SK-N-SH (cell line): ENCODE data around the gene LAMTOR4.

Source experiments
- EZH2phosphoT487 ChIP-seq: fragments of 200-600 bp; sonication (generic); IDR thresholded peaks from 2 replicates; pipeline ENCODE4 v1.6.1; 2017; ENCODE audit warnings: low read depth, mixed run types, mild to moderate bottlenecking, antibody characterized with exemption, moderate library complexity, borderline replicate concordance
- FOSL2 ChIP-seq: IDR thresholded peaks from 2 replicates; pipeline ENCODE4 v1.4.0; 2012; ENCODE audit warnings: low read depth, mild to moderate bottlenecking, moderate library complexity, borderline replicate concordance
- RFX5 ChIP-seq: IDR thresholded peaks from 2 replicates; pipeline ENCODE4 v1.6.1; 2012; ENCODE audit warnings: mild to moderate bottlenecking, improper control_type of control experiment, low read length
- TAF1 ChIP-seq: IDR thresholded peaks from 2 replicates; pipeline ENCODE4 v1.6.1; 2012; ENCODE audit warnings: low read depth, mild to moderate bottlenecking, low read length, moderate library complexity, borderline replicate concordance
- TEAD4 ChIP-seq: IDR thresholded peaks from 2 replicates; pipeline ENCODE4 v1.4.0; 2012; ENCODE audit warnings: mild to moderate bottlenecking, borderline replicate concordance; ENCODE audit not compliant: insufficient read depth
- TF ChIP-seq, protein P1 (sequence below): fragments of 200-600 bp; sonication (generic); IDR thresholded peaks from 2 replicates; pipeline ENCODE4 v1.6.1; 2017; ENCODE audit warnings: antibody characterized with exemption, mild to moderate bottlenecking, moderate library complexity

DNA sequence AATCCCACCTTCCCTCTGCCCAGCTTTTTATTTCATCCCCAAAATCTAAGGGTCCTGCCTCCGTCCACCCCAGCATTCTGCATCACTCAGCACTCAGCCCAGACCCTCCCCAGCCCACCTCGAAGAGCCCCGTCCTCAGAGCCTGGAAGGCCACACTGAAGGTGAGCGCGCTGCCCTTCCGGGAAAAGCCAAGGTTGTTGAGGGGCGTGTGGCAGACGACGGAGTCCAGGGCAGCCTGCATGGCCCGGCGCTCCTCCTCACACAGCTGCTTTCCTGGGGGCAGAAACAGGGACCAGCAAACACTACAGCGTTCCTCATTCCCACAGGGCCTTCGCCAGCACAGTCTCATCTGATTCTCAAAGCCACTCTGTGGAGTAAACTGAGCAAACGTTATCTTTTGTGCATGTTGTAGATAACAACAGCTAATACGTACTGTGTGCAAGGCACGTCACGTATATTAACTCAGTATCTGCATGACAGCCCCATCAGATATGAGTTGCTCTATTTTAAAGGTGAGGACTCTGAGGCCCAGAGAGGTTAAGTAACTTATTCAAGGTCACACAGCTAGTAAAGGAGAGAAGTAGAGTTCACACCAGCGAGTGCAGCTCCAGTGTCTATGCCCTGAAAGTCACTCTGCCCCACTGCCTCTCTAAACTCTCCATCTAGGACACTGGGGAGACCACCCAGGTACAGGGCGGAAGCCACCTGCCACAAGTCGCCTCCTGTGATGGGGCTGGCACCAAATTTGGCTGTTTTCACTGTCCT lies 7.0 kb downstream of the LAMTOR4 start:
- TF ChIP-seq, protein P1, sequence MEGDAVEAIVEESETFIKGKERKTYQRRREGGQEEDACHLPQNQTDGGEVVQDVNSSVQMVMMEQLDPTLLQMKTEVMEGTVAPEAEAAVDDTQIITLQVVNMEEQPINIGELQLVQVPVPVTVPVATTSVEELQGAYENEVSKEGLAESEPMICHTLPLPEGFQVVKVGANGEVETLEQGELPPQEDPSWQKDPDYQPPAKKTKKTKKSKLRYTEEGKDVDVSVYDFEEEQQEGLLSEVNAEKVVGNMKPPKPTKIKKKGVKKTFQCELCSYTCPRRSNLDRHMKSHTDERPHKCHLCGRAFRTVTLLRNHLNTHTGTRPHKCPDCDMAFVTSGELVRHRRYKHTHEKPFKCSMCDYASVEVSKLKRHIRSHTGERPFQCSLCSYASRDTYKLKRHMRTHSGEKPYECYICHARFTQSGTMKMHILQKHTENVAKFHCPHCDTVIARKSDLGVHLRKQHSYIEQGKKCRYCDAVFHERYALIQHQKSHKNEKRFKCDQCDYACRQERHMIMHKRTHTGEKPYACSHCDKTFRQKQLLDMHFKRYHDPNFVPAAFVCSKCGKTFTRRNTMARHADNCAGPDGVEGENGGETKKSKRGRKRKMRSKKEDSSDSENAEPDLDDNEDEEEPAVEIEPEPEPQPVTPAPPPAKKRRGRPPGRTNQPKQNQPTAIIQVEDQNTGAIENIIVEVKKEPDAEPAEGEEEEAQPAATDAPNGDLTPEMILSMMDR = no peak
- TF ChIP-seq RFX5 = no peak
- TF ChIP-seq TAF1 = no peak
- TF ChIP-seq TEAD4 = no peak
- TF ChIP-seq EZH2phosphoT487 = no peak
- TF ChIP-seq FOSL2 = no peak
